ENCODE measurements around the gene FOXP1.

- no peak for TF ChIP-seq CTCF (IDR thresholded peaks at IDR 0.05; ENCODE audit: low read depth, low read length)
- no peak for TF ChIP-seq EZH2phosphoT487 (IDR thresholded peaks at IDR 0.05; ENCODE audit: low read depth)
Measured at GRCh38 chr3:71309886-71310285, 273.6 kb downstream of the FOXP1 start.

Data from OCI-LY3 (cell line).